Fibroblast of upper back skin (primary cell): Measurements from ENCODE around the gene KCNIP3.
"Not testable (repeated sequence)": the region's sequence is repeated elsewhere in the genome, so short reads cannot be mapped to it uniquely, and the experiment has no call there.

ENCODE experiments used
- DNase-seq: peaks from one replicate; pipeline ENCODE4 v3.0.0-alpha.2; 2013

Gene KCNIP3

GRCh38 chr2:95372845-95373244, 75.7 kb downstream of the KCNIP3 start:
- no peak for DNase-seq

GRCh38 chr2:95374029-95374428, 76.9 kb downstream of the KCNIP3 start:
- no peak for DNase-seq

- DNase-seq = no peak
Measured at GRCh38 chr2:95374451-95374920, 77.3 kb downstream of the KCNIP3 start.

- DNase-seq = peak; percentile 12
Measured at GRCh38 chr2:95374921-95375471, 77.8 kb downstream of the KCNIP3 start.

- no peak for DNase-seq
Measured at GRCh38 chr2:95375532-95376150, 78.5 kb downstream of the KCNIP3 start.

GRCh38 chr2:95376311-95377215, 79.4 kb downstream of the KCNIP3 start:
- DNase-seq = no peak

- DNase-seq = no peak
Measured at GRCh38 chr2:95377216-95378123, 80.3 kb downstream of the KCNIP3 start.

- not testable (repeated sequence) for DNase-seq
Measured at GRCh38 chr2:95378281-95378680, 81.1 kb downstream of the KCNIP3 start.

- DNase-seq = no peak
Measured at GRCh38 chr2:95379371-95379831, 82.3 kb downstream of the KCNIP3 start.

- DNase-seq = no peak
Measured at GRCh38 chr2:95380280-95380679, 83.1 kb downstream of the KCNIP3 start.

GRCh38 chr2:95380731-95381130, 83.6 kb downstream of the KCNIP3 start:
- no peak for DNase-seq

- no peak for DNase-seq
Measured at GRCh38 chr2:95381212-95382191, 84.4 kb downstream of the KCNIP3 start.

GRCh38 chr2:95382192-95382591, 85.0 kb downstream of the KCNIP3 start:
- no peak for DNase-seq

GRCh38 chr2:95382686-95383634, 85.8 kb downstream of the KCNIP3 start:
- DNase-seq = no peak

GRCh38 chr2:95383635-95384027, 86.5 kb downstream of the KCNIP3 start:
- DNase-seq = no peak

- no peak for DNase-seq
Measured at GRCh38 chr2:95384854-95385569, 87.9 kb downstream of the KCNIP3 start.

GRCh38 chr2:95385570-95385984, 88.4 kb downstream of the KCNIP3 start:
- DNase-seq = no peak

- no peak for DNase-seq
Measured at GRCh38 chr2:95386031-95386430, 88.9 kb downstream of the KCNIP3 start.

- no peak for DNase-seq
Measured at GRCh38 chr2:95387358-95387757, 90.2 kb downstream of the KCNIP3 start.
